IMR-90 (cell line): ENCODE data around the gene LRP1-AS. TPM values are rescaled to one million over a fixed set of nuclear protein-coding genes. Genes with fewer than 3 reads are reported as not detected.

Experiments used
- ATAC-seq: fragments of 200-7000 bp; cut with Tn5 transposase; 2 replicates; pipeline ENCODE4 v1.9.1; 2020; ENCODE audit warnings: low read depth, mild to moderate bottlenecking, moderate library complexity
- BruUV-seq: library from RNA; stranded (reverse); fragments of 400-500 nt; replicated peaks from 2 replicates; lab custom pipeline; 2021; lab: Mats Ljungman, UMichigan
- CTCF ChIA-PET: fragments of 300-600 bp; formaldehyde crosslinking; extraction: SDS; loops from one replicate; lab custom pipeline; 2021; ENCODE audit warnings: antibody characterized with exemption; lab: Yijun Ruan, JAX
- POLR2A ChIA-PET: fragments of 300-600 bp; sonication (Branson Sonifier 250); formaldehyde crosslinking; loops from one replicate; lab custom pipeline; 2022; ENCODE audit warnings: antibody characterized with exemption; ENCODE audit not compliant: unreplicated experiment; lab: Charles Lee
- DNase-seq: peaks from one replicate; pipeline ENCODE4 v3.0.0; 2013
- H2AFZ ChIP-seq: replicated peaks from 2 replicates; pipeline ENCODE3; 2013; ENCODE audit warnings: low read length, mild to moderate bottlenecking; ENCODE audit not compliant: poor library complexity
- H2AK5ac ChIP-seq: 2 replicates; pipeline ENCODE4 v1.6.1; 2013; ENCODE audit warnings: low read depth, low read length, inconsistent platforms
- H2AK9ac ChIP-seq: replicated peaks from 2 replicates; pipeline ENCODE3; 2013; ENCODE audit warnings: mild to moderate bottlenecking, low read depth, low read length, moderate library complexity; ENCODE audit not compliant: poor library complexity
- H2BK120ac ChIP-seq: 2 replicates; pipeline ENCODE4 v1.6.1; 2013; ENCODE audit warnings: low read depth, low read length, inconsistent platforms
- H2BK15ac ChIP-seq: 3 replicates; pipeline ENCODE4 v1.6.1; 2013; ENCODE audit warnings: low read depth, low read length, inconsistent platforms
- H2BK20ac ChIP-seq: 2 replicates; pipeline ENCODE4 v1.6.1; 2013; ENCODE audit warnings: low read depth, mild to moderate bottlenecking, inconsistent platforms, low read length, moderate library complexity
- H2BK5ac ChIP-seq: 2 replicates; pipeline ENCODE4 v1.6.1; 2013; ENCODE audit warnings: mild to moderate bottlenecking, low read depth, low read length, inconsistent platforms; ENCODE audit not compliant: poor library complexity, severe bottlenecking
- H3K14ac ChIP-seq: replicated peaks from 2 replicates; pipeline ENCODE4 v1.6.1; 2013; ENCODE audit warnings: low read depth, low read length, inconsistent platforms
- H3K18ac ChIP-seq: 2 replicates; pipeline ENCODE4 v1.6.1; 2013; ENCODE audit warnings: low read depth, low read length, control low read depth
- H3K23ac ChIP-seq: 2 replicates; pipeline ENCODE4 v1.6.1; 2013; ENCODE audit warnings: low read depth, low read length, inconsistent platforms
- H3K27ac ChIP-seq: 2 replicates; pipeline ENCODE4 v1.5.1; 2013; ENCODE audit warnings: mild to moderate bottlenecking, control low read depth, low read length; ENCODE audit not compliant: insufficient read depth
- H3K27me3 ChIP-seq: 2 replicates; pipeline ENCODE4 v1.6.1; 2013; ENCODE audit warnings: low read length; ENCODE audit not compliant: control insufficient read depth, insufficient read depth
- H3K36me3 ChIP-seq: 2 replicates; pipeline ENCODE4 v1.6.1; 2013; ENCODE audit warnings: low read length, mixed read lengths; ENCODE audit not compliant: control insufficient read depth, insufficient read depth
- H3K4ac ChIP-seq: 2 replicates; pipeline ENCODE4 v1.6.1; 2013; ENCODE audit warnings: low read depth, low read length, inconsistent platforms
- H3K4me1 ChIP-seq: 2 replicates; pipeline ENCODE4 v1.6.1; 2013; ENCODE audit warnings: low read length, mixed read lengths; ENCODE audit not compliant: control insufficient read depth, insufficient read depth
- H3K4me2 ChIP-seq: 2 replicates; pipeline ENCODE4 v1.6.1; 2013; ENCODE audit warnings: low read depth, mild to moderate bottlenecking, control low read depth, low read length, moderate library complexity
- H3K4me3 ChIP-seq: 2 replicates; pipeline ENCODE4 v1.5.1; 2013; ENCODE audit warnings: low read depth, mild to moderate bottlenecking, control low read depth, low read length, moderate library complexity; ENCODE audit not compliant: insufficient read depth
- H3K56ac ChIP-seq: 2 replicates; pipeline ENCODE4 v1.6.1; 2013; ENCODE audit warnings: low read length, inconsistent platforms; ENCODE audit not compliant: insufficient read depth; ENCODE audit errors: extremely low read depth
- H3K79me1 ChIP-seq, 2 experiments: 2 replicates each; pipeline ENCODE4 v1.6.1; 2013; ENCODE audit warnings: low read length in 2 of 2, inconsistent platforms in 1 of 2, low read depth in 1 of 2
- H3K9ac ChIP-seq: 2 replicates; pipeline ENCODE4 v1.6.1; 2013; ENCODE audit warnings: low read depth, low read length, control low read depth
- H3K9me1 ChIP-seq: 2 replicates; pipeline ENCODE4 v1.6.1; 2013; ENCODE audit warnings: low read length, inconsistent platforms; ENCODE audit not compliant: insufficient read depth
- H3K9me3 ChIP-seq: 2 replicates; pipeline ENCODE4 v1.6.1; 2013; ENCODE audit warnings: low read length; ENCODE audit not compliant: control insufficient read depth, insufficient read depth
- H4K20me1 ChIP-seq: 2 replicates; pipeline ENCODE4 v1.6.1; 2013; ENCODE audit warnings: low read length, inconsistent platforms; ENCODE audit not compliant: insufficient read depth
- H4K5ac ChIP-seq: 2 replicates; pipeline ENCODE4 v1.6.1; 2013; ENCODE audit warnings: mild to moderate bottlenecking, low read depth, low read length, control low read depth
- H4K8ac ChIP-seq, 2 experiments: 2 replicates each; pipeline ENCODE4 v1.6.1; 2013; ENCODE audit warnings: low read depth in 2 of 2, low read length in 2 of 2, control low read depth in 1 of 2, inconsistent platforms in 1 of 2
- H4K91ac ChIP-seq: 2 replicates; pipeline ENCODE4 v1.6.1; 2013; ENCODE audit warnings: low read depth, low read length, inconsistent platforms; ENCODE audit not compliant: insufficient read depth
- CEBPB ChIP-seq: IDR thresholded peaks from 2 replicates; pipeline ENCODE4 v1.6.1; 2012; ENCODE audit warnings: low read depth, low read length, improper control_type of control experiment
- CHD1 ChIP-seq: IDR thresholded peaks from 2 replicates; pipeline ENCODE4 v1.6.1; 2012; ENCODE audit warnings: low read depth, low read length, improper control_type of control experiment
- FOS ChIP-seq: fragments of 150-350 bp; IDR thresholded peaks from 2 replicates; pipeline ENCODE4 v1.6.1; 2016; ENCODE audit warnings: low read depth, low read length
- NFE2L2 ChIP-seq: fragments of 150-350 bp; IDR thresholded peaks from 2 replicates; pipeline ENCODE4 v1.6.1; 2016; ENCODE audit warnings: low read depth, mild to moderate bottlenecking, low read length
- POLR2A ChIP-seq: IDR thresholded peaks from 2 replicates; pipeline ENCODE4 v1.6.1; 2012; ENCODE audit warnings: mild to moderate bottlenecking, low read depth, low read length
- RAD21 ChIP-seq: IDR thresholded peaks from 2 replicates; pipeline ENCODE4 v1.6.1; 2012; ENCODE audit warnings: low read length, improper control_type of control experiment
- SMC3 ChIP-seq: fragments of 150-350 bp; IDR thresholded peaks from 2 replicates; pipeline ENCODE4 v1.6.1; 2016; ENCODE audit warnings: low read depth, mild to moderate bottlenecking, antibody characterized with exemption, low read length, moderate library complexity
- WGBS, 2 experiments: methylation state at CpG; one replicate each; pipeline versions ENCODE4 v1.1.5 to v1.1.7; 2013; ENCODE audit warnings: missing lambda C conversion rate in 2 of 2; ENCODE audit not compliant: insufficient read length in 1 of 2; ENCODE audit errors: extremely low coverage in 2 of 2; 5-methylcytosine and 5-hydroxymethylcytosine counted together
- dilution Hi-C: fragments of 300-500 bp; cut with HindIII; formaldehyde crosslinking; loops from one replicate; pipeline ENCODE4 v1.14.3; 2018; ENCODE audit warnings: low sequenced_read_pairs; ENCODE audit not compliant: unreplicated experiment
- in situ Hi-C: fragments of 300-500 bp; cut with MboI; formaldehyde crosslinking; loops from 3 replicates; pipeline ENCODE4 v1.14.3; 2019; ENCODE audit warnings: low sequenced_read_pairs, inconsistent platforms, mixed read lengths
- intact Hi-C: fragments of 100-400 bp; cut with micrococcal nuclease; formaldehyde crosslinking; loops from 2 replicates; pipeline ENCODE4 v1.10.0; 2022
- polyA plus RNA-seq, 3 experiments: library from polyadenylated mRNA; depleted of rRNA; stranded (reverse); fragments of >200 nt; gene quantifications; 2 replicates each; pipeline ENCODE4 v1.2.3, GENCODE V29; 2012; ENCODE audit warnings: low replicate concordance in 1 of 3
- total RNA-seq: library from RNA; depleted of rRNA; stranded (reverse); fragments of >200 nt; gene quantifications from 2 replicates; pipeline ENCODE4 v1.2.3, GENCODE V29; 2012
- TF ChIP-seq, protein P1 (sequence below): fragments of 150-350 bp; IDR thresholded peaks from 2 replicates; pipeline ENCODE4 v1.6.1; 2017; ENCODE audit warnings: mild to moderate bottlenecking, antibody characterized with exemption, low read length, low read depth

Gene LRP1-AS
- total and polyA plus RNA-seq, 2 of the 4 experiments (the other 2 are of a cell fraction), result not detected

DNA sequence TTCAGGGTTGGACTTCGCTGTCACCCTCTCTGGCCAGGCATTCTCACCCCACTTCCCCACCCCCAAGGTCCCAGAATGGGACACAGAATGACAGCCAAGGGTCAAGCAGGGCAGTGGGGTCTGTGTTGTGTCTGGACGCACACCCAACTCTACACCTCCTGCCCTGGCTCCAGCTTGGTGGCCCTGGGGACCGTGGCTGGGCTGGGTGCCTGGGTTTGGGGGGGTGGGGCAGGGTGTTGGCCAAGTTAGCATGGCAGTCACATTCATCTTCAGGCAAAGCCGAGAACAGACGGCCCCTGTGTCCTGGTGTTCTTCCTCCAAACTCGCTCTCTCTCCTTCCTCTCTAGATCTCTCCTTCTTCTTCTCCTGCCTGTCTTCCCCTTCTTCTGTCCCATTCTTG, 13.5 kb downstream of the LRP1-AS start:
- H2AK9ac ChIP-seq, result peak overlapping the region; percentile 95
- no TSS peak for BruUV-seq
- H4K20me1 ChIP-seq, result peaks cover 89% of the 10 kb centered on the region
- in situ Hi-C loops, result no loop called here
- peak overlapping the region; percentile 84 for H2BK120ac ChIP-seq
- H4K8ac ChIP-seq, result peak overlapping the region; percentile 28 to 58; a peak in 2 of 4 replicates
- no peaks in the 10 kb centered on the region for H3K9me3 ChIP-seq
- DNase-seq, result no peak
- H3K27ac ChIP-seq, result peak overlapping the region; percentile 66
- H3K79me1 ChIP-seq, result peaks cover 38 to 88% of the 10 kb centered on the region in 2 experiments
- TF ChIP-seq CEBPB, result no peak
- TF ChIP-seq RAD21, result no peak
- TF ChIP-seq CHD1, result no peak
- TF ChIP-seq NFE2L2, result no peak
- TF ChIP-seq SMC3, result no peak
- TF ChIP-seq FOS, result no peak
- TF ChIP-seq, protein P1, sequence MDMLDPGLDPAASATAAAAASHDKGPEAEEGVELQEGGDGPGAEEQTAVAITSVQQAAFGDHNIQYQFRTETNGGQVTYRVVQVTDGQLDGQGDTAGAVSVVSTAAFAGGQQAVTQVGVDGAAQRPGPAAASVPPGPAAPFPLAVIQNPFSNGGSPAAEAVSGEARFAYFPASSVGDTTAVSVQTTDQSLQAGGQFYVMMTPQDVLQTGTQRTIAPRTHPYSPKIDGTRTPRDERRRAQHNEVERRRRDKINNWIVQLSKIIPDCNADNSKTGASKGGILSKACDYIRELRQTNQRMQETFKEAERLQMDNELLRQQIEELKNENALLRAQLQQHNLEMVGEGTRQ, result no peak
- no peak for TF ChIP-seq POLR2A
- ChIA-PET POLR2A (no interaction called here), CTCF (no interaction called here)
- H3K4me1 ChIP-seq, result peaks cover 59% of the 10 kb centered on the region
- peak overlapping the region; percentile 11; the same call in 1 of the 2 replicates for H3K18ac ChIP-seq
- no peak for ATAC-seq
- H2AK5ac ChIP-seq, result peak overlapping the region; percentile 83
- H2BK20ac ChIP-seq, result peak overlapping the region; percentile 57
- intact Hi-C loops, result no loop called here
- H2BK5ac ChIP-seq, result peak overlapping the region; percentile 55
- peak overlapping the region; percentile 70; the same call in 1 of the 2 replicates for H3K14ac ChIP-seq
- 41% methylated on average over 2 of the region's 6 CpGs; no CpG with 5 or more reads in 1 of the 2 experiments for WGBS, 2 experiments
- peak overlapping the region; percentile 84 for H3K23ac ChIP-seq
- no peaks in the 10 kb centered on the region for H3K27me3 ChIP-seq
- peak overlapping the region; percentile 50; the same call in 1 of the 2 replicates for H3K56ac ChIP-seq
- H3K4ac ChIP-seq, result peak overlapping the region; percentile 87
- H3K4me2 ChIP-seq, result peak overlapping the region; percentile 55
- H3K4me3 ChIP-seq, result no peak overlapping the region
- dilution Hi-C loops, result no loop called here
- H2BK15ac ChIP-seq, result peak overlapping the region; percentile 25; the same call in 1 of the 3 replicates
- peak overlapping the region; percentile 88 for H4K91ac ChIP-seq
- peaks cover 31% of the 10 kb centered on the region for H3K36me3 ChIP-seq
- peaks cover 36% of the 10 kb centered on the region for H3K9me1 ChIP-seq
- H4K5ac ChIP-seq, result peak overlapping the region; percentile 26; the same call in 1 of the 2 replicates
- no peak overlapping the region for H3K9ac ChIP-seq
- H2AFZ ChIP-seq, result peak overlapping the region; percentile 37
